OCI-LY7 (cell line): ENCODE results near the gene GRHL3.

Source experiments
- CTCF ChIP-seq: fragments of 200-600 bp; sonication (generic); conservative IDR thresholded peaks from 2 replicates; pipeline ENCODE4 v1.5.1; 2014; ENCODE audit warnings: mild to moderate bottlenecking, antibody characterized with exemption, low read length, moderate library complexity, mixed read lengths
- EZH2phosphoT487 ChIP-seq: fragments of 200-600 bp; sonication (generic); IDR thresholded peaks from 2 replicates; pipeline ENCODE4 v1.6.1; 2018; ENCODE audit warnings: low read depth, borderline replicate concordance, mild to moderate bottlenecking, mixed run types, antibody characterized with exemption, low read length, moderate library complexity, mixed read lengths

GRCh38 chr1:24380508-24380907, 61.4 kb downstream of the GRHL3 start:
- TF ChIP-seq CTCF = no peak
- no peak for TF ChIP-seq EZH2phosphoT487
